ENCODE data around the gene PDE6D.

PDE6D gene

DNA sequence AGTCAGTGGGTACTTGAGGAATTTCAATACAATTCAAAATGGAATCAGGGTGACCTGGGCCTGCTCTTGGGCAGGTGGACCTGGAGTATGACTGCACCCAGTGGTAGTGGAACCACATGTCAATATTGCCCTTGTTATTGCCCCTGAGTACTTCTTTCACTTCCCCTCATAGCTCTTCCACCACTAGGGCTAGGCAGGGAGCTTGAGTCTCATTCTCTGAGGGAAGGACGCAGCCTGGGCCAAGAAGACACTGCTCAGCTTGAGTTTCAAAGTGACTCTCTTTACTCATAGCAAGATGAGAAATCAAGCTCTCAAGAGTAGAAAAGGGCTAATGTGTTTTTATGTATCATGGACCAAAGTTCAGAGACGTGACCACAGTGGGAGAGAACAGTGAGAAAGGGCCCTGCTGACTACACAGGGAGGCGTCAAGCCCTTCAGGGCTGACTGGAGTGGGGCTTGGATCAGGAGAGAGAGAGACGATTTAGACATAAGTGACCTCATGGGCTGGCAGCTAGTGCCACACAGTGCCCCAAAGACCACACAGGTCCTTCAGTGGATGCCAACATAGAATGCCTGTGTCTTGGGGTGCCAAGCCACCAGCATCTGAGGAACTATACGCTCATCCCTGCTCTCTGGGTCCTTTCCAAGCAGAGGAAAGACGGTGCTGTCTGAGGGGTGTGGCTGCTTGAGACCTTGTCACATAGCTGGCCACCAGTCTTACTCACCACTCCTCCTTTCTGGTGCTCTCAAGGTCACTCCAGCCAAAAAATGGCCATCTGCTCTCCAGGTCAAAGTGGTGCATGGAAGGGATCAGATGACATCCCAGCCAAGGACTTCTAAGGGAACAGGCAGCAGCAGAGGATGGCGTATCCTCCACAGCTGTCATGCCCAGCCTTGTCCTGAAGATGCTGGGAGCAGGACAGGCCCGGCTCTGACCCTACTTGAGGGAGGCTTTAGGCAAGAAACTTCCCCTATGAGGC lies 59.8 kb downstream of the PDE6D start:
- POLR2A ChIA-PET: no interaction called here
- CTCF ChIA-PET: interaction anchor here (0.7 to 1.3 kb wide), 2 partner anchors 28 to 44 kb away, joined by 3 to 5 read pairs; no protein-coding TSS in a partner anchor
- no peak for DNase-seq (ENCODE audit: extremely low spot score)
- TF ChIP-seq ZNF384 (IDR thresholded peaks at IDR 0.05) (no peak), LEF1 (IDR thresholded peaks at IDR 0.05; ENCODE audit: borderline replicate concordance) (no peak), NFRKB (IDR thresholded peaks at IDR 0.05) (no peak), ELF4 (IDR thresholded peaks at IDR 0.05) (no peak), ARNT (IDR thresholded peaks at IDR 0.05) (no peak), HDGF (IDR thresholded peaks at IDR 0.05; ENCODE audit: borderline replicate concordance) (no peak)

DNA sequence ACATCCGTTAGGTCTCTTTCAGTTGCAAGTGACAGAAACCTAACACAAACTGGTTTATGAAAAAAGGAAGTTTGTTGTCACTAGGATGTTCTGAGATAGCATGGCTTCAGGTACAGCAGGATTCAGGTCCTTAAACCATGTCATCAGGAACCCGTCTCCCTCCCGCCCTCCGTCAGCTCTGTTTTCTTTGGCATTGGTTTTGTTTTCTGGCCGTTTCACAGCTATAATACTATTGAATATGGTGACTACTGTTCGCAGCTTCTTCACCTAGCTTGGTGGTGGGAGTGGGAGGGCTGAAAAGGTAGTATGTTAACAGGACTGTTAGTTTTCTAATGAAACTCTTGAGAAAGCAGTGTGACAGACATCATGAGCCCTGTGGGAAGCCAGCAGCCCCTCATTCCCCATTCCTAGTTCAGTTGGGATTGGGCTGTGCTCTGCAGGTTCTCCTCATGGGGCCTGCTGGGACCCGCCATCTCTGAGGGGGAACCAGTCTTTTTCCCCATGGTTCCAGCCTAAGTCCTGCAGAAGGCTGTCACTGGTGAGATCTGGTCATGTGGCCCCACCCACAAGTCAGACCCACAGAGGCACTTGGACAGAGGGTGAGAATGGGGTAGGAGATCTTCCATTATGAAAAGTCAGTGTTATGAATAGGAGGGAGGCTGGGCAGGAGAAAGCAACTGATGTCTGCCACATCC lies 60.6 kb downstream of the PDE6D start:
- TF ChIP-seq SUZ12 (IDR thresholded peaks at IDR 0.05) (no peak), FOXA1 (IDR thresholded peaks at IDR 0.05) (no peak), ARNT (IDR thresholded peaks at IDR 0.05) (no peak), FOXK2 (IDR thresholded peaks at IDR 0.05) (no peak), TARDBP (IDR thresholded peaks at IDR 0.05) (no peak), L3MBTL2 (conservative IDR thresholded peaks at IDR 0.05) (no peak), CTBP1 (IDR thresholded peaks at IDR 0.05; ENCODE audit: borderline replicate concordance) (no peak), ZNF384 (IDR thresholded peaks at IDR 0.05) (no peak), LEF1 (IDR thresholded peaks at IDR 0.05; ENCODE audit: borderline replicate concordance) (no peak), ELF4 (IDR thresholded peaks at IDR 0.05) (no peak), BHLHE40 (IDR thresholded peaks at IDR 0.05; ENCODE audit: borderline replicate concordance) (no peak), SP1 (IDR thresholded peaks at IDR 0.05) (no peak), FOXM1 (IDR thresholded peaks at IDR 0.05; ENCODE audit: borderline replicate concordance) (no peak), HDGF (IDR thresholded peaks at IDR 0.05; ENCODE audit: borderline replicate concordance) (no peak), NFRKB (IDR thresholded peaks at IDR 0.05) (no peak)
- TF ChIP-seq, protein P1, sequence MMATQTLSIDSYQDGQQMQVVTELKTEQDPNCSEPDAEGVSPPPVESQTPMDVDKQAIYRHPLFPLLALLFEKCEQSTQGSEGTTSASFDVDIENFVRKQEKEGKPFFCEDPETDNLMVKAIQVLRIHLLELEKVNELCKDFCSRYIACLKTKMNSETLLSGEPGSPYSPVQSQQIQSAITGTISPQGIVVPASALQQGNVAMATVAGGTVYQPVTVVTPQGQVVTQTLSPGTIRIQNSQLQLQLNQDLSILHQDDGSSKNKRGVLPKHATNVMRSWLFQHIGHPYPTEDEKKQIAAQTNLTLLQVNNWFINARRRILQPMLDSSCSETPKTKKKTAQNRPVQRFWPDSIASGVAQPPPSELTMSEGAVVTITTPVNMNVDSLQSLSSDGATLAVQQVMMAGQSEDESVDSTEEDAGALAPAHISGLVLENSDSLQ (IDR thresholded peaks at IDR 0.05): no peak
- no peak for DNase-seq (ENCODE audit: extremely low spot score)
- ChIA-PET CTCF (interaction anchor here (0.7 to 0.9 kb wide), 2 partner anchors 27 to 43 kb away, joined by 3 read pairs; no protein-coding TSS in a partner anchor), POLR2A (no interaction called here)

DNA sequence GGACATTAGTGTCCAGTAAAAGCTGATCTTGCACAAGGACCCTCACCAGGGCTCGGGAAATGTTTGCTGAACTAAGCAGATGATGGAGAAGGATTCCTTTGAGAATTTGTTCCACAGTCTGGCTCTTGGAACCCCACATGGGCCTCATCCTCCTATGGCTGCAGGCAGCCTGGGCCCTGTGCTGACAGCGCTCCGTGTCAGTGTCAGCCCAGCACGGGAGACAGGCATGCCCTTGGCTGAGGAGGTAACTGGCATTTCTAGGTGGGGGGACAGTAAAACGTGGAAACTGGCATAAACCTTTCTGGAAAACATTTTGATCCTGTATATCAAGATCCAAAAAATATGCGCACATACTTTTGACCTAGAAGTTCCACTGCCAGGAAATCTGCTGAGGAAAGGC lies 62.3 kb downstream of the PDE6D start:
- DNase-seq (ENCODE audit: extremely low spot score): no peak
- ChIA-PET CTCF (no interaction called here), POLR2A (no interaction called here)
- TF ChIP-seq ELF4 (IDR thresholded peaks at IDR 0.05) (no peak), FOXK2 (IDR thresholded peaks at IDR 0.05) (no peak), FOXM1 (IDR thresholded peaks at IDR 0.05; ENCODE audit: borderline replicate concordance) (no peak), SUZ12 (IDR thresholded peaks at IDR 0.05) (no peak), TARDBP (IDR thresholded peaks at IDR 0.05) (no peak)

DNA sequence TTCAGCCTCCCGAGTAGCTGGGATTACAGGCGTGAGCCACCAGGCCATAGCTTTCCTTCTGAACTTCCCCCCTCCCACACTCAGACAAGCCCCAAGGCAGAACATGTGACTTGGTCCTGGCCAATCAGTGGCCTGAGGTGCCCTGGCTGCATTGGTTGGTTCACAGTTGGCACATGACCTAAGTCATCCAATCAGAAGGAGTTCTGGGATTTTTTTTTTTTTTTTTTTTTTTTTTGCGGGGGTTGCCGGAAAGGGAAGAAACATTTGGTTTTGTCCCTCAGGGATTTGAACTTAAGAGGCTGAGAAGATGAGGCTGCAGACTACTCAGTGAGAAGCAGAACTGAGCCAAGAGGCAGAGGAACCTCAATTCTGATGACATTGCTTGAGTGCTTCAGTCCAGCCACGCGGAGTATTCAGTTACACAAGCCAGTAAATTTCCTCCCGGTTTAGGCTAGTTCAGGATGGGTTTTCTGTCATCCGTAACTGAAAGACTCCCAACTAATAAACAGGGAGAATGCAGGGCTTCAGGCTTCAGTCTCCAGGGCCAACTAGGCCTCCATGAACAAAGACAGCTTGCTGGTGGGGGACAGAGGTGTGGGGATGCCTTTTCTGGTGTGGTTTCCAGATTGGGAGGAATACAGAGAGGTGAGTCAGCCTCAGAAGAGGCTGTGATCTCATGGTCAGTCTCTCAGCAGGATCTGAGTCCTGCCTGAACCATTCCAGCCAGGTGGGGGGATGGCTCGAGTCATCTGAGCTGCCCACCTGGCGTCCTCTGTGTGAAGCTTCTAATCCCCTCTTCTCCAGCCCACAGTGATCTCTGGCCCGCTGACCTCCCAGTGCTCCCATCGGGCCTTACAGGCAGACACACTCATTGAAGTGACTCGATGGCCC lies 63.6 kb downstream of the PDE6D start:
- POLR2A ChIA-PET: interaction anchor here (0.8 kb wide), 1 partner anchor 9 kb away, joined by 3 read pairs; the partner anchor contains the start of gene PTMA
- TF ChIP-seq, protein P1 (IDR thresholded peaks at IDR 0.05): no peak
- TF ChIP-seq BHLHE40 (IDR thresholded peaks at IDR 0.05; ENCODE audit: borderline replicate concordance) (no peak), LEF1 (IDR thresholded peaks at IDR 0.05; ENCODE audit: borderline replicate concordance) (no peak), CTBP1 (IDR thresholded peaks at IDR 0.05; ENCODE audit: borderline replicate concordance) (no peak), FOXK2 (IDR thresholded peaks at IDR 0.05) (no peak), L3MBTL2 (conservative IDR thresholded peaks at IDR 0.05) (no peak), FOXM1 (IDR thresholded peaks at IDR 0.05; ENCODE audit: borderline replicate concordance) (no peak), ELF4 (IDR thresholded peaks at IDR 0.05) (no peak), SP1 (IDR thresholded peaks at IDR 0.05) (no peak), ARNT (IDR thresholded peaks at IDR 0.05) (no peak), SUZ12 (IDR thresholded peaks at IDR 0.05) (no peak), NFRKB (IDR thresholded peaks at IDR 0.05) (no peak), TARDBP (IDR thresholded peaks at IDR 0.05) (no peak), ZNF384 (IDR thresholded peaks at IDR 0.05) (no peak; the same call in 1 of the 2 replicates), HDGF (IDR thresholded peaks at IDR 0.05; ENCODE audit: borderline replicate concordance) (no peak), FOXA1 (IDR thresholded peaks at IDR 0.05) (no peak)
- peak; percentile 50 for DNase-seq (ENCODE audit: extremely low spot score)
- CTCF ChIA-PET: interaction anchor here (5.4 kb wide), 1 partner anchor 43 kb away, joined by 136 read pairs; no protein-coding TSS in a partner anchor

DNA sequence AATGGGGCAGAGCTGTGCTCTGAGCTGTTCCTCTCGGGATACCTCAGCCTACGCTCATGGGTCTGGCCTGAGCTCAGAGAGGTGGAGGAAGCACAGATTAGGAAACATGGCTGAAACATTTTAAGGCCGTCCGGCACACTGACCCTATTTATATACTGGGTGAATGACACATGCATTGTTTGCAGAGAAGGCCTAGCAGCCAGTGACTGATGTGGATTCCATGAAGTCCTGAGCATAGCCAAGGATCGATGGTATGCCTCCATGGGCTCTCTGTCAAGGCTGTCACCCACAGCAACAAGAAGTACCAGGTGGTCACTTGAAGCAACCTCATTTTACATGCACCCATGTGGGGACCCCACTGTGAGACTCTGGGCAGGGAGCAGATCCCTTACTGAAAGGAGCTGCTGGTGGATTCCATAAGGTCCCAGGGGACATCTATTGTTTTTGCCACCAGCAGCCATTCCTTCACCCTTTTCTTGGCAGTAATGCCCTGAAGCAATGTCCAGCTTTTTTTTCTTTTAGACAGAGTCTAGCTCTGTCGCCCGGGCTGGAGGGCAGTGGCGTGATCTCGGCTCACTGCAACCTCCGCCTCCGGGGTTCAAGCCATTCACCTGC lies 64.3 kb downstream of the PDE6D start:
- no peak for TF ChIP-seq FOXA1 (IDR thresholded peaks at IDR 0.05)
- DNase-seq (ENCODE audit: extremely low spot score): no peak
- POLR2A ChIA-PET: interaction anchor here (0.8 kb wide), 1 partner anchor 9 kb away, joined by 3 read pairs; the partner anchor contains the start of gene PTMA
- CTCF ChIA-PET: interaction anchor here (5.4 kb wide), 1 partner anchor 42 kb away, joined by 136 read pairs; no protein-coding TSS in a partner anchor
